Uterus (tissue), 4 donors: Measurements from ENCODE around the gene NAGPA. TPM values are rescaled to one million over a fixed set of nuclear protein-coding genes. Genes with fewer than 3 reads are reported as not detected.

Source experiments
- DNase-seq, 2 donors: peaks; one replicate each; pipeline ENCODE4 v3.0.0-alpha.2; 2019 to 2020
- H3K27ac ChIP-seq, 2 donors: fragments of 200-600 bp; sonication (generic); 1 replicate in 1 of 2; 2 replicates in 1 of 2; pipeline ENCODE4 v1.5.1; 2016 to 2018
- H3K27me3 ChIP-seq, 2 donors: fragments of 200-600 bp; sonication (generic); one replicate each; pipeline ENCODE4 v1.5.1; 2018 to 2019; ENCODE audit warnings: control low read depth in 1 of 2
- H3K36me3 ChIP-seq, 2 donors: fragments of 200-600 bp; sonication (generic); one replicate each; pipeline ENCODE4 v1.5.1; 2019; ENCODE audit warnings: control low read depth in 1 of 2
- H3K4me1 ChIP-seq, 2 donors: fragments of 200-600 bp; sonication (generic); one replicate each; pipeline ENCODE4 v1.5.1; 2018 to 2019; ENCODE audit warnings: control low read depth in 1 of 2
- H3K4me3 ChIP-seq, 2 donors: fragments of 200-600 bp; sonication (generic); 1 replicate in 1 of 2; 2 replicates in 1 of 2; pipeline ENCODE4 v1.5.1; 2018 to 2019; ENCODE audit warnings: mild to moderate bottlenecking in 1 of 2
- H3K9me3 ChIP-seq, 2 donors: fragments of 200-600 bp; sonication (generic); one replicate each; pipeline ENCODE4 v1.5.1; 2019; ENCODE audit warnings: control low read depth in 1 of 2
- POLR2A ChIP-seq, 2 donors: fragments of 450-650 bp; IDR thresholded peaks; one replicate each; pipeline ENCODE4 v1.6.1; 2016; ENCODE audit warnings: antibody characterized with exemption in 2 of 2, mild to moderate bottlenecking in 1 of 2, moderate library complexity in 1 of 2
- intact Hi-C: fragments of 100-400 bp; cut with DNase I; formaldehyde crosslinking; loops from one replicate; pipeline ENCODE4 v1.15.1; 2023; ENCODE audit warnings: low total_unique reads
- total RNA-seq, 4 donors: library from RNA; depleted of rRNA in 3 of 4; stranded (reverse); fragments of >200 nt in 3 of 4; gene quantifications; one replicate each; pipeline versions ENCODE4 v1.1.0 to v1.2.4, GENCODE V29; 2014 to 2023
- TF ChIP-seq, protein P1 (sequence below), 4 experiments: fragments of 200-600 bp in 2 of 4; fragments of 450-650 bp in 2 of 4; sonication (generic) in 2 of 4; IDR thresholded peaks; one replicate each; pipeline ENCODE4 v1.5.1; 2016 to 2019; ENCODE audit warnings: antibody characterized with exemption in 4 of 4, mild to moderate bottlenecking in 2 of 4, moderate library complexity in 1 of 4
- donor health status: DM: yes; HTN: yes; CAD: no.

Gene NAGPA
- total RNA-seq, 4 donors from 2014 or later: 0.29 to 11.3 (median 8.2) TPM

DNA sequence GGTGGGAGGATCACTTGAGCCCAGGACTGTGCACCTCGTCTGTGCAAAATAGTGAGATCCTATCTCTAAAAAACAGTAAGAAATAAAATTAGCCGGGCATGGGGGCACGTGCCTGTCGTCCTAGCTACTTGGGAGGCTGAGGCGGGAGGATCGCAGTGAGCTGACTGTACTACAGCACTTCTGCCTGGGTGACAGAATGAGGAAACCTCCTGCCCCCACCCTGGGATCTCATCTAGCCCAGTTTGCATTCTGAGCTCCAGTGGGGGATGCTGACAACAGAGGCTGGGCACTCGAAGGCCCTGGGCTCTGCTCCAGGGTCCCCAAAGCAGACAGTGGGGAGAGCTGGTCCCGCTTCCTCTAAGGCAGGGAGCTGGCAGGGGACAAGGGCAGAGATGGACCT, 7.1 kb downstream of the NAGPA start:
- Histone ChIP-seq H3K4me3 (no peak overlapping the region), H3K4me1 (no peaks in the 10 kb centered on the region), H3K27ac (no peak overlapping the region), H3K36me3 (no peaks in the 10 kb centered on the region), H3K27me3 (no peaks in the 10 kb centered on the region), H3K9me3 (no peaks in the 10 kb centered on the region)
- intact Hi-C loops: no loop called here
- TF ChIP-seq, protein P1, sequence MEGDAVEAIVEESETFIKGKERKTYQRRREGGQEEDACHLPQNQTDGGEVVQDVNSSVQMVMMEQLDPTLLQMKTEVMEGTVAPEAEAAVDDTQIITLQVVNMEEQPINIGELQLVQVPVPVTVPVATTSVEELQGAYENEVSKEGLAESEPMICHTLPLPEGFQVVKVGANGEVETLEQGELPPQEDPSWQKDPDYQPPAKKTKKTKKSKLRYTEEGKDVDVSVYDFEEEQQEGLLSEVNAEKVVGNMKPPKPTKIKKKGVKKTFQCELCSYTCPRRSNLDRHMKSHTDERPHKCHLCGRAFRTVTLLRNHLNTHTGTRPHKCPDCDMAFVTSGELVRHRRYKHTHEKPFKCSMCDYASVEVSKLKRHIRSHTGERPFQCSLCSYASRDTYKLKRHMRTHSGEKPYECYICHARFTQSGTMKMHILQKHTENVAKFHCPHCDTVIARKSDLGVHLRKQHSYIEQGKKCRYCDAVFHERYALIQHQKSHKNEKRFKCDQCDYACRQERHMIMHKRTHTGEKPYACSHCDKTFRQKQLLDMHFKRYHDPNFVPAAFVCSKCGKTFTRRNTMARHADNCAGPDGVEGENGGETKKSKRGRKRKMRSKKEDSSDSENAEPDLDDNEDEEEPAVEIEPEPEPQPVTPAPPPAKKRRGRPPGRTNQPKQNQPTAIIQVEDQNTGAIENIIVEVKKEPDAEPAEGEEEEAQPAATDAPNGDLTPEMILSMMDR (IDR thresholded peaks at IDR 0.05): no peak
- TF ChIP-seq POLR2A (IDR thresholded peaks at IDR 0.05): no peak
- DNase-seq: no peak

DNA sequence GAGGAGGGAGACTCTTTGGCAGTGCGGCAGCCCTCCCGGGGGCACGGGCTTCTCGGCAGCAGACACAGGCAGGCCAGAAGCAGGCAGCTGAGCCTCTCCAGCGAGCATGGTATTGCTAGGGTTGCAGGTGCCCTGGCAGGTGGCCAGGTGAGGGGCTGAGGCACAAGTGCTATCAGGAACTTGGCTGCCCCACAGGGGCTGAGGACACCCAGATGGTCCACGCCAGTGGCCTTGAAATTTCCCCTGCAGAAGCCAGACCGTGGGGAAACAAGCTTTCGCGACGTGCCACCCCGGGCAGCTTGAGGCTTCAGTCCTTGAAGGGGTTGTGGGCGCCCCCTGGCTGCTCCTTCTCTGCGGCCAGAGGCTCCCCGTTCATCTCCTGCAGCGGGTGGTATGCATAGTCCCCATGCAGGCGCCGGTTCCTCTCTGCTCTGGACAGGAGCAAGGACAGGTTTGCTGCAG, 8.5 kb downstream of the NAGPA start:
- no peak for TF ChIP-seq POLR2A (IDR thresholded peaks at IDR 0.05)
- TF ChIP-seq, protein P1 (IDR thresholded peaks at IDR 0.05): no peak
- Histone ChIP-seq H3K27me3 (no peaks in the 10 kb centered on the region), H3K4me3 (no peak overlapping the region), H3K27ac (no peak overlapping the region), H3K9me3 (no peaks in the 10 kb centered on the region), H3K4me1 (no peaks in the 10 kb centered on the region), H3K36me3 (no peaks in the 10 kb centered on the region)
- no peak for DNase-seq
- intact Hi-C loops: no loop called here

DNA sequence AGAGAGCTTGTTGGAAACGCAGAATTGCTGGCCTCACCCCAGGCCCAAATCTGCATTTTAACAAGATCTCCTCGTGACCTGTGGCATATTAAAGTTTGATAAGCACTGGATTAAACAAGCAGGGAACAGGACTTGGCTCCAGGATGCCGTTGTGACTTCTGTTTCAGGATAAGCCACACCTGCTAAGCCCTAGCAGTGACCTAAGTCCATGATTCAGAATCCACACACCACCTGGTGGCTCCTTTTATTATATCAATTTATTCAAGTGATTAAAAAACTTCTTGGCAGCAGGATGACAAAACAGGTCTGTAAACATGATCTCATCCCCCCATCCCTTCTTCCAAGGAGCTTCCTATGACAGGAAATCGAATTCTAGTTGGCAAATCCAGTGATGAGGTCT, 9.1 kb downstream of the NAGPA start:
- intact Hi-C loops: no loop called here
- no peak overlapping the region for H3K4me3 ChIP-seq
- no peaks in the 10 kb centered on the region for H3K27me3 ChIP-seq
- no peaks in the 10 kb centered on the region for H3K9me3 ChIP-seq
- H3K27ac ChIP-seq: no peak overlapping the region
- no peak for DNase-seq
- H3K4me1 ChIP-seq: no peaks in the 10 kb centered on the region
- TF ChIP-seq, protein P1 (IDR thresholded peaks at IDR 0.05): no peak
- TF ChIP-seq POLR2A (IDR thresholded peaks at IDR 0.05): no peak
- H3K36me3 ChIP-seq: no peaks in the 10 kb centered on the region

DNA sequence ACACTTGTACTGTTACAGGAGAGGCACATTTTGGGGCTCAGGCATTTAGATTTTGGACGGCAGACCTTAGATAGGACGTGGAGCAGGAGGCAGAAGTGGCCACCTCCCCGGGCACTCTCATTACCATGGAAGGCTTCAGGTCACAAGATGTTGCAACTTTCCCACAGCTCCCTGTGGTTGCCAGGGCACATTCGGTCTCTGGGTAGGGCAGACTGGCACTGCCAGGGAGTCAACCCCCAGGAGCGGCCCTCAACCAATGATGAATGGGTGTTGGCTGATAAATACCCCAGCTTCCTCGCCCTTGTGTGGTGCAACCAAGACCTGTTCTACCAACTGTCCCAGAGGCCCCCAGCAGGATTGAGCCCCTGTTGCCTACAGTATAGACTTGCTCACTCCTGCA, 11.2 kb downstream of the NAGPA start:
- TF ChIP-seq POLR2A (IDR thresholded peaks at IDR 0.05): no peak
- no peaks in the 10 kb centered on the region for H3K27me3 ChIP-seq
- H3K27ac ChIP-seq: no peak overlapping the region
- no peak for DNase-seq
- H3K9me3 ChIP-seq: no peaks in the 10 kb centered on the region
- no peak overlapping the region for H3K4me3 ChIP-seq
- no peaks in the 10 kb centered on the region for H3K4me1 ChIP-seq
- intact Hi-C loops: no loop called here
- no peaks in the 10 kb centered on the region for H3K36me3 ChIP-seq

DNA sequence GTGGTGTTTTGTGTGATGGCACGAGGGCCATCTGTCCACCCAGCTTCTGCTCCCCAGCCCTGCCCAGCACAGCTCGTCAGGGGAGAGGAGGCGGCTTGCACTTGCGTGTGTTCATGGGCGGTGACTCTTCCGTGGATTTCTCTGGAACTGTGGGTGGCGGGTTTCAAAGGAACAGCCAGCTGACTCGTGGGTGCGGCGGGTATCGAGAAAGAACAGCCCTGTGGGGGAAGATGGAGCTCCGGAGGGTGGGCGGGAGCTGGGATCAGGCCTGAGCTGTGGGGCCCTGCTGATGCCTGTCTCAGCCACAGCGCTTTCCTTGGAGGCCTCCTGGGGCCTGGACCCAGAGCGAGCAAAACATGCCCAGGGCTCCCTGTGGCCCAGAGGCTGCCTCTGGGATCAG, 13.2 kb downstream of the NAGPA start:
- H3K27ac ChIP-seq: no peak overlapping the region
- no peaks in the 10 kb centered on the region for H3K36me3 ChIP-seq
- no peaks in the 10 kb centered on the region for H3K9me3 ChIP-seq
- TF ChIP-seq, protein P1 (IDR thresholded peaks at IDR 0.05): no peak
- TF ChIP-seq POLR2A (IDR thresholded peaks at IDR 0.05): no peak
- H3K27me3 ChIP-seq: no peaks in the 10 kb centered on the region
- intact Hi-C loops: no loop called here
- no peak overlapping the region for H3K4me3 ChIP-seq
- no peaks in the 10 kb centered on the region for H3K4me1 ChIP-seq
- no peak for DNase-seq

DNA sequence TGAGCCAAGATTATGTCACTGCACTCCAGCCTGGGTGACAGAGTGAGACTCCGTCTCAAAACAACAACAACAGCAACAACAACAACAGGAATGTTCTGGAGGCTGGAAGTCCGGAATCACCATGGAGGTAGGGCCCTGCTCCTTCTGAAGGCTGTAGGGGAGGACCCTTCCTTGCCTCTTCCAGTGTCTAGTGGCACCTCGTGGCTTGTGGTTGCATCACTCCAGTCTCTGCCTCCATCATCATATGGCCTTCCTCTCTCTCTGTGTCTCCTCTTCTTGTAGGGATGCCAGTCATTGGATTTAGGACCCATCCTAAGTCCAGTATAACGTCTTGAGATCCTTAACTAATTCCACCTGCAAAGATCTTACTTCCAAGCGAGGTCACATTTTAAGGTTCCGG, 14.0 kb downstream of the NAGPA start:
- H3K4me1 ChIP-seq: no peaks in the 10 kb centered on the region
- intact Hi-C loops: no loop called here
- no peak overlapping the region for H3K4me3 ChIP-seq
- no peaks in the 10 kb centered on the region for H3K9me3 ChIP-seq
- H3K27ac ChIP-seq: no peak overlapping the region
- H3K36me3 ChIP-seq: no peaks in the 10 kb centered on the region
- DNase-seq: no peak
- H3K27me3 ChIP-seq: no peaks in the 10 kb centered on the region
- TF ChIP-seq, protein P1 (IDR thresholded peaks at IDR 0.05): no peak
- no peak for TF ChIP-seq POLR2A (IDR thresholded peaks at IDR 0.05)
